GM23338 (cell line): ENCODE results near the gene AHCY.
"Not testable (repeated sequence)": the region's sequence is repeated elsewhere in the genome, so short reads cannot be mapped to it uniquely, and the experiment has no call there.

Experiments used
- CREB1 ChIP-seq: fragments of 250-450 bp; sonication (Bioruptor Pico); IDR thresholded peaks from 2 replicates; pipeline ENCODE4 v1.5.0; 2020; ENCODE audit warnings: low read depth, mild to moderate bottlenecking, moderate library complexity
- EZH2 ChIP-seq: fragments of 200-600 bp; sonication (generic); IDR thresholded peaks from one replicate; pipeline ENCODE4 v1.8.0; 2017; ENCODE audit warnings: antibody characterized with exemption, mild to moderate bottlenecking, low read depth; ENCODE audit not compliant: unreplicated experiment
- EZH2phosphoT487 ChIP-seq: fragments of 200-600 bp; sonication (generic); IDR thresholded peaks from one replicate; pipeline ENCODE4 v1.8.1; 2018; ENCODE audit warnings: antibody characterized with exemption; ENCODE audit not compliant: unreplicated experiment
- JUNB ChIP-seq: IDR thresholded peaks from one replicate; pipeline ENCODE4 v1.6.1; 2016; ENCODE audit warnings: antibody characterized with exemption; ENCODE audit not compliant: unreplicated experiment
- POLR2AphosphoS5 ChIP-seq: IDR thresholded peaks from 2 replicates; pipeline ENCODE4 v1.6.1; 2016; ENCODE audit warnings: antibody characterized with exemption, low read depth
- ZNF114 ChIP-seq: fragments of 250-450 bp; sonication (Bioruptor Pico); IDR thresholded peaks from 2 replicates; pipeline ENCODE4 v1.5.0; 2020; ENCODE audit warnings: mild to moderate bottlenecking, moderate library complexity
- ZNF331 ChIP-seq: fragments of 250-450 bp; sonication (Bioruptor Pico); IDR thresholded peaks from 2 replicates; pipeline ENCODE4 v1.5.0; 2020; ENCODE audit warnings: low read depth, mild to moderate bottlenecking, moderate library complexity
- TF ChIP-seq, protein P1 (sequence below): IDR thresholded peaks from one replicate; pipeline ENCODE4 v1.6.1; 2018; ENCODE audit warnings: antibody characterized with exemption; ENCODE audit not compliant: unreplicated experiment
- TF ChIP-seq, protein P2 (sequence below), 2 experiments: fragments of 200-600 bp in 1 of 2; sonication (generic) in 1 of 2; conservative IDR thresholded peaks; 2 replicates each; pipeline versions ENCODE4 v1.5.1 to v1.6.1; 2016 to 2017; ENCODE audit warnings: antibody characterized with exemption in 2 of 2, low read depth in 2 of 2, mild to moderate bottlenecking in 2 of 2, moderate library complexity in 1 of 2
- TF ChIP-seq, protein P3 (sequence below): fragments of 250-450 bp; sonication (Bioruptor Pico); IDR thresholded peaks from 2 replicates; pipeline ENCODE4 v1.5.0; 2020; ENCODE audit warnings: mild to moderate bottlenecking, moderate library complexity
- TF ChIP-seq, protein P4 (sequence below): IDR thresholded peaks from 2 replicates; pipeline ENCODE4 v1.6.1; 2016; ENCODE audit warnings: antibody characterized with exemption

DNA sequence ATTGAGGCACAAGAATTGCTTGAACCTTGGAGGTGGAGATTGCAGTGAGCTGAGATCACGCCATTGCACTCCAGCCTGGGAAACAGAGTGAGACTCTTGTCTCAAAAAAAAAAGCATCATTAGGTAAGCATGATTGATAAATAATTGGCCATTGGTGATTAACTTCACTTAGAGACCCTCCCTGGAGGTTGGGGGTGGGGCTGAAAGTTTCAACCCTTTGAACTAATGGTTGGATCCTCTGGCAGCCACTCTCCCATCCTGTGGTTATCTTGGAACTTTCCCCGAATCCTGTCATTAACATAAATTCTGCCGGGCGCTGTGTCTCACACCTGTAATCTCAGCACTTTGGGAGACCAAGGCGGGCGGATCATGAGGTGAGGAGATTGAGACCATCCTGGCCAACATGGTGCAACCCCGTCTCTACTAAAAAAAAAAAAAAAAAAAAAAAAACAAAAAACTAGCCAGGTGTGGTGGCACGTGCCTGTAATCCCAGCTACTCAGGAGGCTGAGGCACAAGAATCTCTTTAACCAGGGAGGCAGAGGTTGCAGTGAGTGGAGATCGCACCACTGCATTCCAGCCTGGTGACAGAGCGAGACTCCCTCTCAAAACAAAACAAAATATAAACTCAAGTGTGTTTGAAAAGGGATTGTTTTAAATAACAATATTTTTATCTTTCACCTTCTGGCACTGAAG, 42.8 kb upstream of the AHCY start:
- TF ChIP-seq, protein P1, sequence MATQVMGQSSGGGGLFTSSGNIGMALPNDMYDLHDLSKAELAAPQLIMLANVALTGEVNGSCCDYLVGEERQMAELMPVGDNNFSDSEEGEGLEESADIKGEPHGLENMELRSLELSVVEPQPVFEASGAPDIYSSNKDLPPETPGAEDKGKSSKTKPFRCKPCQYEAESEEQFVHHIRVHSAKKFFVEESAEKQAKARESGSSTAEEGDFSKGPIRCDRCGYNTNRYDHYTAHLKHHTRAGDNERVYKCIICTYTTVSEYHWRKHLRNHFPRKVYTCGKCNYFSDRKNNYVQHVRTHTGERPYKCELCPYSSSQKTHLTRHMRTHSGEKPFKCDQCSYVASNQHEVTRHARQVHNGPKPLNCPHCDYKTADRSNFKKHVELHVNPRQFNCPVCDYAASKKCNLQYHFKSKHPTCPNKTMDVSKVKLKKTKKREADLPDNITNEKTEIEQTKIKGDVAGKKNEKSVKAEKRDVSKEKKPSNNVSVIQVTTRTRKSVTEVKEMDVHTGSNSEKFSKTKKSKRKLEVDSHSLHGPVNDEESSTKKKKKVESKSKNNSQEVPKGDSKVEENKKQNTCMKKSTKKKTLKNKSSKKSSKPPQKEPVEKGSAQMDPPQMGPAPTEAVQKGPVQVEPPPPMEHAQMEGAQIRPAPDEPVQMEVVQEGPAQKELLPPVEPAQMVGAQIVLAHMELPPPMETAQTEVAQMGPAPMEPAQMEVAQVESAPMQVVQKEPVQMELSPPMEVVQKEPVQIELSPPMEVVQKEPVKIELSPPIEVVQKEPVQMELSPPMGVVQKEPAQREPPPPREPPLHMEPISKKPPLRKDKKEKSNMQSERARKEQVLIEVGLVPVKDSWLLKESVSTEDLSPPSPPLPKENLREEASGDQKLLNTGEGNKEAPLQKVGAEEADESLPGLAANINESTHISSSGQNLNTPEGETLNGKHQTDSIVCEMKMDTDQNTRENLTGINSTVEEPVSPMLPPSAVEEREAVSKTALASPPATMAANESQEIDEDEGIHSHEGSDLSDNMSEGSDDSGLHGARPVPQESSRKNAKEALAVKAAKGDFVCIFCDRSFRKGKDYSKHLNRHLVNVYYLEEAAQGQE = not testable (repeated sequence)
- TF ChIP-seq, protein P2, sequence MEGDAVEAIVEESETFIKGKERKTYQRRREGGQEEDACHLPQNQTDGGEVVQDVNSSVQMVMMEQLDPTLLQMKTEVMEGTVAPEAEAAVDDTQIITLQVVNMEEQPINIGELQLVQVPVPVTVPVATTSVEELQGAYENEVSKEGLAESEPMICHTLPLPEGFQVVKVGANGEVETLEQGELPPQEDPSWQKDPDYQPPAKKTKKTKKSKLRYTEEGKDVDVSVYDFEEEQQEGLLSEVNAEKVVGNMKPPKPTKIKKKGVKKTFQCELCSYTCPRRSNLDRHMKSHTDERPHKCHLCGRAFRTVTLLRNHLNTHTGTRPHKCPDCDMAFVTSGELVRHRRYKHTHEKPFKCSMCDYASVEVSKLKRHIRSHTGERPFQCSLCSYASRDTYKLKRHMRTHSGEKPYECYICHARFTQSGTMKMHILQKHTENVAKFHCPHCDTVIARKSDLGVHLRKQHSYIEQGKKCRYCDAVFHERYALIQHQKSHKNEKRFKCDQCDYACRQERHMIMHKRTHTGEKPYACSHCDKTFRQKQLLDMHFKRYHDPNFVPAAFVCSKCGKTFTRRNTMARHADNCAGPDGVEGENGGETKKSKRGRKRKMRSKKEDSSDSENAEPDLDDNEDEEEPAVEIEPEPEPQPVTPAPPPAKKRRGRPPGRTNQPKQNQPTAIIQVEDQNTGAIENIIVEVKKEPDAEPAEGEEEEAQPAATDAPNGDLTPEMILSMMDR (conservative IDR thresholded peaks at IDR 0.05; ENCODE audit: low read depth in 2 of 2) = not testable (repeated sequence)
- not testable (repeated sequence) for TF ChIP-seq POLR2AphosphoS5; CREB1 (CRISPR knock-in tag); EZH2phosphoT487; EZH2; JUNB; ZNF114 (CRISPR knock-in tag); ZNF331
- TF ChIP-seq, protein P3, sequence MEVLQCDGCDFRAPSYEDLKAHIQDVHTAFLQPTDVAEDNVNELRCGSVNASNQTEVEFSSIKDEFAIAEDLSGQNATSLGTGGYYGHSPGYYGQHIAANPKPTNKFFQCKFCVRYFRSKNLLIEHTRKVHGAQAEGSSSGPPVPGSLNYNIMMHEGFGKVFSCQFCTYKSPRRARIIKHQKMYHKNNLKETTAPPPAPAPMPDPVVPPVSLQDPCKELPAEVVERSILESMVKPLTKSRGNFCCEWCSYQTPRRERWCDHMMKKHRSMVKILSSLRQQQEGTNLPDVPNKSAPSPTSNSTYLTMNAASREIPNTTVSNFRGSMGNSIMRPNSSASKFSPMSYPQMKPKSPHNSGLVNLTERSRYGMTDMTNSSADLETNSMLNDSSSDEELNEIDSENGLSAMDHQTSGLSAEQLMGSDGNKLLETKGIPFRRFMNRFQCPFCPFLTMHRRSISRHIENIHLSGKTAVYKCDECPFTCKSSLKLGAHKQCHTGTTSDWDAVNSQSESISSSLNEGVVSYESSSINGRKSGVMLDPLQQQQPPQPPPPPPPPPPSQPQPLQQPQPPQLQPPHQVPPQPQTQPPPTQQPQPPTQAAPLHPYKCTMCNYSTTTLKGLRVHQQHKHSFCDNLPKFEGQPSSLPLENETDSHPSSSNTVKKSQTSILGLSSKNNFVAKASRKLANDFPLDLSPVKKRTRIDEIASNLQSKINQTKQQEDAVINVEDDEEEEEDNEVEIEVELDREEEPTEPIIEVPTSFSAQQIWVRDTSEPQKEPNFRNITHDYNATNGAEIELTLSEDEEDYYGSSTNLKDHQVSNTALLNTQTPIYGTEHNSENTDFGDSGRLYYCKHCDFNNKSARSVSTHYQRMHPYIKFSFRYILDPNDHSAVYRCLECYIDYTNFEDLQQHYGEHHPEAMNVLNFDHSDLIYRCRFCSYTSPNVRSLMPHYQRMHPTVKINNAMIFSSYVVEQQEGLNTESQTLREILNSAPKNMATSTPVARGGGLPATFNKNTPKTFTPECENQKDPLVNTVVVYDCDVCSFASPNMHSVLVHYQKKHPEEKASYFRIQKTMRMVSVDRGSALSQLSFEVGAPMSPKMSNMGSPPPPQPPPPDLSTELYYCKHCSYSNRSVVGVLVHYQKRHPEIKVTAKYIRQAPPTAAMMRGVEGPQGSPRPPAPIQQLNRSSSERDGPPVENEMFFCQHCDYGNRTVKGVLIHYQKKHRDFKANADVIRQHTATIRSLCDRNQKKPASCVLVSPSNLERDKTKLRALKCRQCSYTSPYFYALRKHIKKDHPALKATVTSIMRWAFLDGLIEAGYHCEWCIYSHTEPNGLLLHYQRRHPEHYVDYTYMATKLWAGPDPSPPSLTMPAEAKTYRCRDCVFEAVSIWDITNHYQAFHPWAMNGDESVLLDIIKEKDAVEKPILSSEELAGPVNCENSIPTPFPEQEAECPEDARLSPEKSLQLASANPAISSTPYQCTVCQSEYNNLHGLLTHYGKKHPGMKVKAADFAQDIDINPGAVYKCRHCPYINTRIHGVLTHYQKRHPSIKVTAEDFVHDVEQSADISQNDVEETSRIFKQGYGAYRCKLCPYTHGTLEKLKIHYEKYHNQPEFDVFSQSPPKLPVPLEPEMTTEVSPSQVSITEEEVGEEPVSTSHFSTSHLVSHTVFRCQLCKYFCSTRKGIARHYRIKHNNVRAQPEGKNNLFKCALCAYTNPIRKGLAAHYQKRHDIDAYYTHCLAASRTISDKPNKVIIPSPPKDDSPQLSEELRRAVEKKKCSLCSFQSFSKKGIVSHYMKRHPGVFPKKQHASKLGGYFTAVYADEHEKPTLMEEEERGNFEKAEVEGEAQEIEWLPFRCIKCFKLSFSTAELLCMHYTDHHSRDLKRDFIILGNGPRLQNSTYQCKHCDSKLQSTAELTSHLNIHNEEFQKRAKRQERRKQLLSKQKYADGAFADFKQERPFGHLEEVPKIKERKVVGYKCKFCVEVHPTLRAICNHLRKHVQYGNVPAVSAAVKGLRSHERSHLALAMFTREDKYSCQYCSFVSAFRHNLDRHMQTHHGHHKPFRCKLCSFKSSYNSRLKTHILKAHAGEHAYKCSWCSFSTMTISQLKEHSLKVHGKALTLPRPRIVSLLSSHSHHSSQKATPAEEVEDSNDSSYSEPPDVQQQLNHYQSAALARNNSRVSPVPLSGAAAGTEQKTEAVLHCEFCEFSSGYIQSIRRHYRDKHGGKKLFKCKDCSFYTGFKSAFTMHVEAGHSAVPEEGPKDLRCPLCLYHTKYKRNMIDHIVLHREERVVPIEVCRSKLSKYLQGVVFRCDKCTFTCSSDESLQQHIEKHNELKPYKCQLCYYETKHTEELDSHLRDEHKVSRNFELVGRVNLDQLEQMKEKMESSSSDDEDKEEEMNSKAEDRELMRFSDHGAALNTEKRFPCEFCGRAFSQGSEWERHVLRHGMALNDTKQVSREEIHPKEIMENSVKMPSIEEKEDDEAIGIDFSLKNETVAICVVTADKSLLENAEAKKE = not testable (repeated sequence)
- TF ChIP-seq, protein P4, sequence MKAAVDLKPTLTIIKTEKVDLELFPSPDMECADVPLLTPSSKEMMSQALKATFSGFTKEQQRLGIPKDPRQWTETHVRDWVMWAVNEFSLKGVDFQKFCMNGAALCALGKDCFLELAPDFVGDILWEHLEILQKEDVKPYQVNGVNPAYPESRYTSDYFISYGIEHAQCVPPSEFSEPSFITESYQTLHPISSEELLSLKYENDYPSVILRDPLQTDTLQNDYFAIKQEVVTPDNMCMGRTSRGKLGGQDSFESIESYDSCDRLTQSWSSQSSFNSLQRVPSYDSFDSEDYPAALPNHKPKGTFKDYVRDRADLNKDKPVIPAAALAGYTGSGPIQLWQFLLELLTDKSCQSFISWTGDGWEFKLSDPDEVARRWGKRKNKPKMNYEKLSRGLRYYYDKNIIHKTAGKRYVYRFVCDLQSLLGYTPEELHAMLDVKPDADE = not testable (repeated sequence)
